Neural cell (in vitro differentiated cells): ENCODE measurements around the gene FOXK2. TPM values are rescaled to one million over a fixed set of nuclear protein-coding genes. Genes with fewer than 3 reads are reported as not detected.

ENCODE experiments used
- polyA plus RNA-seq: library from polyadenylated mRNA; depleted of rRNA; stranded (reverse); fragments of >200 nt; gene quantifications from 2 replicates; pipeline ENCODE4 v1.2.3, GENCODE V29; 2014

FOXK2 gene
- polyA plus RNA-seq, 1 donor from 2014 or later = 24.4 TPM

Other genes starting within 250 kb of the FOXK2 start
- 29.9 and 41.6 TPM in 2 replicates for gene CSNK1D, start 246.0 kb upstream of the FOXK2 start, polyA plus RNA-seq
- not detected in 2 replicates for gene CD7, start 202.1 kb upstream of the FOXK2 start, polyA plus RNA-seq
- gene SECTM1, start 186.0 kb upstream of the FOXK2 start, polyA plus RNA-seq = not detected in 2 replicates
- gene TEX19, start 160.5 kb upstream of the FOXK2 start, polyA plus RNA-seq = not detected in 2 replicates
- not detected in 2 replicates for gene UTS2R, start 148.0 kb upstream of the FOXK2 start, polyA plus RNA-seq
- gene HEXD, start 101.4 kb upstream of the FOXK2 start, polyA plus RNA-seq = 72.8 and 93.2 TPM in 2 replicates
- gene OGFOD3, start 101.1 kb upstream of the FOXK2 start, polyA plus RNA-seq = 14.3 and 22.6 TPM in 2 replicates
- gene CYBC1, start 69.0 kb upstream of the FOXK2 start, polyA plus RNA-seq = 66.6 and 101 TPM in 2 replicates
- gene NARF, start 61.0 kb upstream of the FOXK2 start, polyA plus RNA-seq = 218 and 243 TPM in 2 replicates
- 131 and 137 TPM in 2 replicates for gene WDR45B, start 128.7 kb downstream of the FOXK2 start, polyA plus RNA-seq
- 37.2 and 37.8 TPM in 2 replicates for gene RAB40B, start 179.0 kb downstream of the FOXK2 start, polyA plus RNA-seq
- 28.8 and 32.7 TPM in 2 replicates for gene FN3KRP, start 197.0 kb downstream of the FOXK2 start, polyA plus RNA-seq
- gene FN3K, start 215.9 kb downstream of the FOXK2 start, polyA plus RNA-seq = 6.0 and 8.3 TPM in 2 replicates
- 64.8 and 67.2 TPM in 2 replicates for gene TBCD, start 232.3 kb downstream of the FOXK2 start, polyA plus RNA-seq